H9 (cell line): Measurements from ENCODE around the gene NEDD4. TPM values are rescaled to one million over a fixed set of nuclear protein-coding genes. Genes with fewer than 3 reads are reported as not detected.

Experiments used
- DNase-seq: peaks from one replicate; pipeline ENCODE4 v3.0.0-alpha.2; 2017
- H2AFZ ChIP-seq: one replicate; pipeline ENCODE4 v1.6.1; 2013; ENCODE audit warnings: mild to moderate bottlenecking, low read length, control low read depth, moderate library complexity
- H2AK5ac ChIP-seq: 2 replicates; pipeline ENCODE4 v1.6.1; 2013; ENCODE audit warnings: low read length, control low read depth, mixed read lengths; ENCODE audit not compliant: insufficient read length
- H2BK120ac ChIP-seq: one replicate; pipeline ENCODE4 v1.6.1; 2013; ENCODE audit warnings: low read depth, mild to moderate bottlenecking, low read length, control low read depth, inconsistent platforms; ENCODE audit not compliant: poor library complexity, severe bottlenecking
- H2BK12ac ChIP-seq: 2 replicates; pipeline ENCODE4 v1.6.1; 2013; ENCODE audit warnings: low read length, control low read depth, mixed read lengths, low read depth; ENCODE audit not compliant: insufficient read length
- H2BK15ac ChIP-seq: 2 replicates; pipeline ENCODE4 v1.6.1; 2013; ENCODE audit warnings: low read depth, low read length, control low read depth
- H2BK20ac ChIP-seq: one replicate; pipeline ENCODE4 v1.6.1; 2013; ENCODE audit warnings: low read depth, mild to moderate bottlenecking, low read length, control low read depth, inconsistent platforms; ENCODE audit not compliant: poor library complexity, severe bottlenecking
- H2BK5ac ChIP-seq: 2 replicates; pipeline ENCODE4 v1.6.1; 2013; ENCODE audit warnings: low read length, control low read depth, mixed read lengths; ENCODE audit not compliant: insufficient read length
- H3K14ac ChIP-seq: 2 replicates; pipeline ENCODE4 v1.6.1; 2013; ENCODE audit warnings: low read length, control low read depth; ENCODE audit not compliant: insufficient read depth
- H3K18ac ChIP-seq: 2 replicates; pipeline ENCODE4 v1.6.1; 2013; ENCODE audit warnings: low read depth, mild to moderate bottlenecking, mixed read lengths, low read length, control low read depth; ENCODE audit not compliant: insufficient read length
- H3K23ac ChIP-seq: 2 replicates; pipeline ENCODE4 v1.6.1; 2013; ENCODE audit warnings: low read length, control low read depth, mixed read lengths, low read depth; ENCODE audit not compliant: insufficient read length
- H3K23me2 ChIP-seq: 2 replicates; pipeline ENCODE4 v1.6.1; 2013; ENCODE audit warnings: low read depth, mild to moderate bottlenecking, mixed read lengths, low read length, control low read depth; ENCODE audit not compliant: insufficient read length, poor library complexity, severe bottlenecking
- H3K27ac ChIP-seq: 2 replicates; pipeline ENCODE4 v1.5.1; 2013; ENCODE audit warnings: low read length, control low read depth, mixed read lengths, low read depth; ENCODE audit not compliant: insufficient read length
- H3K27me3 ChIP-seq: 2 replicates; pipeline ENCODE4 v1.6.1; 2013; ENCODE audit warnings: low read length, control low read depth, inconsistent platforms; ENCODE audit not compliant: insufficient read depth
- H3K4ac ChIP-seq: 2 replicates; pipeline ENCODE4 v1.6.1; 2013; ENCODE audit warnings: low read depth, mild to moderate bottlenecking, control low read depth, inconsistent platforms, low read length, moderate library complexity
- H3K4me1 ChIP-seq: 2 replicates; pipeline ENCODE4 v1.6.1; 2013; ENCODE audit warnings: low read length, control low read depth, inconsistent platforms; ENCODE audit not compliant: insufficient read depth
- H3K4me2 ChIP-seq: 2 replicates; pipeline ENCODE4 v1.6.1; 2013; ENCODE audit warnings: low read length, control low read depth, mixed read lengths; ENCODE audit not compliant: insufficient read length, insufficient read depth
- H3K56ac ChIP-seq: 2 replicates; pipeline ENCODE4 v1.6.1; 2013; ENCODE audit warnings: low read depth, mild to moderate bottlenecking, mixed read lengths, low read length, control low read depth; ENCODE audit not compliant: insufficient read length
- H3K79me1 ChIP-seq: 2 replicates; pipeline ENCODE4 v1.6.1; 2013; ENCODE audit warnings: low read depth, mild to moderate bottlenecking, moderate library complexity, low read length, control low read depth, inconsistent platforms; ENCODE audit not compliant: insufficient read depth, poor library complexity, severe bottlenecking
- H3K79me2 ChIP-seq: 2 replicates; pipeline ENCODE4 v1.6.1; 2013; ENCODE audit warnings: low read length, control low read depth, inconsistent platforms; ENCODE audit not compliant: insufficient read depth
- H3K9ac ChIP-seq: 2 replicates; pipeline ENCODE4 v1.6.1; 2013; ENCODE audit warnings: low read length, control low read depth, mixed read lengths; ENCODE audit not compliant: insufficient read length; ENCODE audit errors: extremely low read depth
- H3K9me3 ChIP-seq: one replicate; pipeline ENCODE4 v1.6.1; 2013; ENCODE audit warnings: low read depth, low read length, inconsistent platforms; ENCODE audit not compliant: control insufficient read depth
- H3T11ph ChIP-seq: one replicate; pipeline ENCODE4 v1.6.1; 2013; ENCODE audit warnings: mild to moderate bottlenecking, low read length, control low read depth, inconsistent platforms
- H4K20me1 ChIP-seq: one replicate; pipeline ENCODE4 v1.6.1; 2013; ENCODE audit not compliant: control insufficient read depth, insufficient read length, insufficient read depth
- H4K5ac ChIP-seq: 2 replicates; pipeline ENCODE4 v1.6.1; 2013; ENCODE audit warnings: low read depth, mild to moderate bottlenecking, mixed read lengths, low read length, control low read depth; ENCODE audit not compliant: insufficient read length
- H4K8ac ChIP-seq: replicated peaks from 2 replicates; pipeline ENCODE4 v1.6.1; 2013; ENCODE audit warnings: low read length, control low read depth, mixed read lengths, low read depth; ENCODE audit not compliant: insufficient read length
- H4K91ac ChIP-seq: 2 replicates; pipeline ENCODE4 v1.6.1; 2013; ENCODE audit warnings: low read depth, mild to moderate bottlenecking, moderate library complexity, mixed read lengths, low read length, control low read depth; ENCODE audit not compliant: insufficient read length
- H3K27ac Mint-ChIP-seq, 3 experiments: 2 replicates in 2 of 3; 3 replicates in 1 of 3; pipeline ENCODE4 v1.8.0; 2020 to 2021; ENCODE audit warnings: mixed read lengths in 3 of 3, mild to moderate bottlenecking in 1 of 3, moderate library complexity in 1 of 3
- H3K27me3 Mint-ChIP-seq: 2 replicates; pipeline ENCODE4 v1.8.0; 2021; ENCODE audit warnings: low read depth, mild to moderate bottlenecking, moderate library complexity, mixed read lengths
- H3K36me3 Mint-ChIP-seq, 3 experiments: 2 replicates in 2 of 3; 3 replicates in 1 of 3; pipeline ENCODE4 v1.8.0; 2020 to 2021; ENCODE audit warnings: low read depth in 3 of 3, mixed read lengths in 3 of 3; ENCODE audit not compliant: insufficient read depth in 1 of 3
- H3K4me1 Mint-ChIP-seq, 2 experiments: 2 replicates each; pipeline ENCODE4 v1.8.0; 2020; ENCODE audit warnings: mixed read lengths in 2 of 2
- H3K4me3 Mint-ChIP-seq, 2 experiments: 2 replicates in 1 of 2; 3 replicates in 1 of 2; pipeline ENCODE4 v1.8.0; 2020 to 2021; ENCODE audit warnings: mild to moderate bottlenecking in 2 of 2, mixed read lengths in 2 of 2, moderate library complexity in 1 of 2
- H3K9me3 Mint-ChIP-seq, 2 experiments: 2 replicates in 1 of 2; 3 replicates in 1 of 2; pipeline ENCODE4 v1.8.0; 2020; ENCODE audit warnings: mild to moderate bottlenecking in 2 of 2, mixed read lengths in 2 of 2, moderate library complexity in 1 of 2
- CTCF ChIP-seq: fragments of 200-600 bp; sonication (generic); conservative IDR thresholded peaks from 3 replicates; pipeline ENCODE4 v1.8.0; 2021; ENCODE audit warnings: antibody characterized with exemption, mild to moderate bottlenecking
- WGBS: extraction: QIAGEN DNeasy Blood & Tissue Kit; methylation state at CpG from one replicate; pipeline ENCODE4 v1.1.7; 2013; ENCODE audit warnings: missing lambda C conversion rate, low lambda C conversion rate, mixed read lengths; ENCODE audit not compliant: insufficient read length; ENCODE audit errors: extremely low coverage; 5-methylcytosine and 5-hydroxymethylcytosine counted together
- total RNA-seq: library from RNA; stranded (reverse); gene quantifications from 2 replicates; pipeline ENCODE4 v1.2.1, GENCODE V29; 2021

Gene NEDD4
- total RNA-seq, 1 experiment from 2014 or later = 9.6 TPM

- Histone ChIP-seq H3K27ac (no peak overlapping the region), H3K56ac (no peak overlapping the region), H3K9ac (no peak overlapping the region), H3K4ac (no peak overlapping the region), H2AFZ (no peak overlapping the region), H4K20me1 (no peaks in the 10 kb centered on the region), H4K8ac (no peak overlapping the region), H4K91ac (no peak overlapping the region), H3K23me2 (peaks cover 7% of the 10 kb centered on the region), H3K14ac (no peak overlapping the region), H2BK5ac (no peak overlapping the region), H3K79me1 (no peaks in the 10 kb centered on the region), H2AK5ac (no peak overlapping the region), H2BK20ac (no peak overlapping the region), H3T11ph (no peak overlapping the region), H2BK15ac (no peak overlapping the region), H3K4me2 (no peak overlapping the region), H3K4me1 (no peaks in the 10 kb centered on the region; the same call in 1 of the 2 replicates), H2BK12ac (no peak overlapping the region), H3K9me3 (no peaks in the 10 kb centered on the region), H3K27me3 (no peaks in the 10 kb centered on the region; the same call in 1 of the 2 replicates), H2BK120ac (no peak overlapping the region), H3K23ac (no peak overlapping the region), H3K18ac (no peak overlapping the region), H4K5ac (no peak overlapping the region), H3K79me2 (no peaks in the 10 kb centered on the region)
- no CpG with 5 or more reads among the region's 2 CpGs for WGBS
- Mint-ChIP-seq H3K9me3 (peaks cover 0 to 5% of the 10 kb centered on the region in 2 experiments; a peak in 2 of 5 replicates), H3K27me3 (peaks cover 10% of the 10 kb centered on the region), H3K27ac (no peak overlapping the region), H3K4me1 (peaks cover 18 to 25% of the 10 kb centered on the region in 2 experiments), H3K36me3 (peaks cover 0 to 6% (median 3%) of the 10 kb centered on the region in 3 experiments; a peak in 3 of 7 replicates), H3K4me3 (no peak overlapping the region)
- TF ChIP-seq CTCF = no peak
- no peak for DNase-seq
Observed at GRCh38 chr15:55989383-55989782, 4.0 kb downstream of the NEDD4 start.
